OCI-LY1 (cell line): ENCODE data around the gene ALPK3.

ENCODE experiments used
- H2AFZ ChIP-seq: fragments of 200-600 bp; sonication (generic), shearing (Covaris generic); 2 replicates; pipeline ENCODE4 v1.6.0; 2014; ENCODE audit warnings: antibody characterized with exemption, mild to moderate bottlenecking, low read length
- H3F3A ChIP-seq: fragments of 200-600 bp; sonication (generic), shearing (Covaris generic); 2 replicates; pipeline ENCODE4 v1.6.0; 2014; ENCODE audit warnings: mild to moderate bottlenecking, antibody characterized with exemption, low read length, moderate library complexity; ENCODE audit not compliant: insufficient read depth
- H3K27ac ChIP-seq: fragments of 200-600 bp; sonication (generic); 2 replicates; pipeline ENCODE4 v1.5.1; 2014; ENCODE audit warnings: low read length, mixed run types, mild to moderate bottlenecking, low read depth; ENCODE audit not compliant: poor library complexity, severe bottlenecking
- H3K27me3 ChIP-seq: fragments of 200-600 bp; sonication (generic); 2 replicates; pipeline ENCODE4 v1.6.0; 2014; ENCODE audit warnings: antibody characterized with exemption, mild to moderate bottlenecking, low read length, moderate library complexity; ENCODE audit not compliant: insufficient read depth
- H3K36me3 ChIP-seq: fragments of 200-600 bp; sonication (generic); 2 replicates; pipeline ENCODE4 v1.6.1; 2014; ENCODE audit warnings: mild to moderate bottlenecking, antibody characterized with exemption, low read length, moderate library complexity, mixed read lengths; ENCODE audit not compliant: insufficient read depth
- H3K4me1 ChIP-seq: fragments of 200-600 bp; sonication (generic); 2 replicates; pipeline ENCODE4 v1.5.1; 2014; ENCODE audit warnings: mild to moderate bottlenecking, low read length, moderate library complexity; ENCODE audit not compliant: insufficient read depth, severe bottlenecking
- H3K4me2 ChIP-seq: fragments of 200-600 bp; sonication (generic), shearing (Covaris generic); 2 replicates; pipeline ENCODE4 v1.6.1; 2014; ENCODE audit warnings: low read length
- H3K4me3 ChIP-seq: fragments of 200-600 bp; sonication (generic); 2 replicates; pipeline ENCODE4 v1.5.1; 2014; ENCODE audit warnings: low read length, low read depth, mild to moderate bottlenecking, mixed read lengths; ENCODE audit not compliant: poor library complexity, severe bottlenecking
- H3K79me2 ChIP-seq: fragments of 200-600 bp; shearing (Covaris generic); 2 replicates; pipeline ENCODE4 v1.6.1; 2016; ENCODE audit warnings: mixed run types, low read length, mixed read lengths; ENCODE audit not compliant: insufficient read depth
- H3K9ac ChIP-seq: fragments of 200-600 bp; sonication (generic), shearing (Covaris generic); 2 replicates; pipeline ENCODE4 v1.6.1; 2014; ENCODE audit warnings: mild to moderate bottlenecking, low read length, mixed read lengths
- H3K9me2 ChIP-seq: fragments of 200-600 bp; sonication (generic), shearing (Covaris generic); 2 replicates; pipeline ENCODE4 v1.6.1; 2014; ENCODE audit warnings: low read depth, mild to moderate bottlenecking, low read length, mixed read lengths
- H3K9me3 ChIP-seq: fragments of 200-600 bp; shearing (Covaris generic); 2 replicates; pipeline ENCODE4 v1.6.1; 2014; ENCODE audit warnings: low read length, mixed read lengths
- H4K20me1 ChIP-seq: fragments of 200-600 bp; sonication (generic), shearing (Covaris generic); 2 replicates; pipeline ENCODE4 v1.6.0; 2016; ENCODE audit warnings: mild to moderate bottlenecking, low read length; ENCODE audit not compliant: insufficient read depth
- CTCF ChIP-seq: fragments of 200-600 bp; sonication (generic), shearing (Covaris generic); IDR thresholded peaks from 2 replicates; pipeline ENCODE4 v1.5.1; 2017; ENCODE audit warnings: mild to moderate bottlenecking, antibody characterized with exemption, low read length, moderate library complexity, mixed read lengths
- EZH2 ChIP-seq: fragments of 200-600 bp; sonication (generic), shearing (Covaris generic); IDR thresholded peaks from 2 replicates; pipeline ENCODE4 v1.8.0; 2017; ENCODE audit warnings: borderline replicate concordance, mixed run types, mild to moderate bottlenecking, antibody characterized with exemption, low read length, moderate library complexity, mixed read lengths

ALPK3 gene

DNA sequence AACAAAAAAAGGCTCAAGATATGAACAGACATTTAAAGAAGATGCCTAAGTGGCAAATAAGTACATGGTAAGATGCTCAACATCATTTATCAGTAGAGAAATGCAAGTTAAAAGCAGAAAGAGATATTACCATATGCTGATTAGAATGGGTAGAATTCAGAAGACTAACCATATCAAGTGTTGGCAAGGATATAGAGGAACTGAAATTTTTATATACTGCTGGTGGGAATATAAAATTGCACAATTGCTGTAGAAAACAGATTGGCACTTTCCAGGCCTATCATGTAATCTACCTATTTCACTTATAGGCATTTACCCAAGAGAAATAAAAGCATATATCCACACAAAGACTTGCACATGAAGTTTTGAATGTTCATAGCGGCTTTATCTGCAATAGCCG is 84.4 kb downstream of the ALPK3 start:
- H3K79me2 ChIP-seq, result no peaks in the 10 kb centered on the region
- H3K36me3 ChIP-seq, result no peaks in the 10 kb centered on the region
- no peak overlapping the region for H3K9ac ChIP-seq
- H3F3A ChIP-seq, result no peaks in the 10 kb centered on the region
- no peak for TF ChIP-seq CTCF
- no peak for TF ChIP-seq EZH2
- no peak overlapping the region for H3K4me3 ChIP-seq
- H4K20me1 ChIP-seq, result no peaks in the 10 kb centered on the region
- H3K9me2 ChIP-seq, result no peaks in the 10 kb centered on the region
- no peak overlapping the region for H2AFZ ChIP-seq
- H3K4me1 ChIP-seq, result no peaks in the 10 kb centered on the region
- H3K9me3 ChIP-seq, result no peaks in the 10 kb centered on the region
- H3K27ac ChIP-seq, result no peak overlapping the region
- no peak overlapping the region for H3K4me2 ChIP-seq
- H3K27me3 ChIP-seq, result no peaks in the 10 kb centered on the region

DNA sequence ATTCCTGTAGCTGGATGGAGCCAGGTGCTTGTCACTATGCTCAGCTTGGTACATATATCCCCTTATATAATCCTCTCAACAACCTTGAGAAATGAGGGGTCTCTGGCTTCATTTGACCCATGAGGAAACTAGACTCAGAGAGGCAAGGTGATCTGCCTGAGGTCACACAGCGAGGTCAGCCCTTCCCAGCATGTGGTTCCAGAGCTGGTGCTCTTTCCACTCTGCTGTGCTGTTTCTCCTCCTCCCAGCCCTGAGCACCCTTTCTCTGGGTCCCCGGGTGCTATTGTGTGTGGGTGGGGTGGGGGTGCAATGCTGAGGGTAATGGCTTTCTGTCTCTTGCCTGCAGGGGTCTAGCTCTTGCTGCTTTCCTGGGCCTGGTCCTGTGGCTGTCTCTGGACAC is 86.6 kb downstream of the ALPK3 start:
- H3K4me3 ChIP-seq, result no peak overlapping the region
- no peak overlapping the region for H3K9ac ChIP-seq
- H3K27ac ChIP-seq, result no peak overlapping the region
- no peaks in the 10 kb centered on the region for H3K79me2 ChIP-seq
- no peak overlapping the region for H3K4me2 ChIP-seq
- H3K27me3 ChIP-seq, result no peaks in the 10 kb centered on the region
- H2AFZ ChIP-seq, result no peak overlapping the region
- H3K9me3 ChIP-seq, result no peaks in the 10 kb centered on the region
- no peaks in the 10 kb centered on the region for H4K20me1 ChIP-seq
- TF ChIP-seq EZH2 (no peak), CTCF (no peak)
- H3K36me3 ChIP-seq, result no peaks in the 10 kb centered on the region
- no peaks in the 10 kb centered on the region for H3K9me2 ChIP-seq
- no peaks in the 10 kb centered on the region for H3K4me1 ChIP-seq
- H3F3A ChIP-seq, result no peaks in the 10 kb centered on the region

- Histone ChIP-seq H3K4me3 (no peak overlapping the region), H3K36me3 (no peaks in the 10 kb centered on the region), H2AFZ (no peak overlapping the region), H3K27ac (no peak overlapping the region), H3F3A (no peaks in the 10 kb centered on the region), H3K4me1 (no peaks in the 10 kb centered on the region), H3K4me2 (no peak overlapping the region), H3K9me2 (no peaks in the 10 kb centered on the region), H3K27me3 (no peaks in the 10 kb centered on the region), H3K79me2 (no peaks in the 10 kb centered on the region), H3K9me3 (no peaks in the 10 kb centered on the region), H3K9ac (no peak overlapping the region), H4K20me1 (no peaks in the 10 kb centered on the region)
- TF ChIP-seq CTCF (no peak), EZH2 (no peak)
These were observed 87.3 kb downstream of the ALPK3 start for GRCh38 chr15:84904419-84904818.
